Hematopoietic multipotent progenitor cell treated with erythropoietin and hydrocortisone succinate and interleukin-3 and kit ligand, for 6 days (in vitro differentiated cells): ENCODE data around the gene USP7.

Experiments
- DNase-seq: peaks from one replicate; pipeline ENCODE4 v3.0.0-alpha.2; 2015

Gene USP7

DNA sequence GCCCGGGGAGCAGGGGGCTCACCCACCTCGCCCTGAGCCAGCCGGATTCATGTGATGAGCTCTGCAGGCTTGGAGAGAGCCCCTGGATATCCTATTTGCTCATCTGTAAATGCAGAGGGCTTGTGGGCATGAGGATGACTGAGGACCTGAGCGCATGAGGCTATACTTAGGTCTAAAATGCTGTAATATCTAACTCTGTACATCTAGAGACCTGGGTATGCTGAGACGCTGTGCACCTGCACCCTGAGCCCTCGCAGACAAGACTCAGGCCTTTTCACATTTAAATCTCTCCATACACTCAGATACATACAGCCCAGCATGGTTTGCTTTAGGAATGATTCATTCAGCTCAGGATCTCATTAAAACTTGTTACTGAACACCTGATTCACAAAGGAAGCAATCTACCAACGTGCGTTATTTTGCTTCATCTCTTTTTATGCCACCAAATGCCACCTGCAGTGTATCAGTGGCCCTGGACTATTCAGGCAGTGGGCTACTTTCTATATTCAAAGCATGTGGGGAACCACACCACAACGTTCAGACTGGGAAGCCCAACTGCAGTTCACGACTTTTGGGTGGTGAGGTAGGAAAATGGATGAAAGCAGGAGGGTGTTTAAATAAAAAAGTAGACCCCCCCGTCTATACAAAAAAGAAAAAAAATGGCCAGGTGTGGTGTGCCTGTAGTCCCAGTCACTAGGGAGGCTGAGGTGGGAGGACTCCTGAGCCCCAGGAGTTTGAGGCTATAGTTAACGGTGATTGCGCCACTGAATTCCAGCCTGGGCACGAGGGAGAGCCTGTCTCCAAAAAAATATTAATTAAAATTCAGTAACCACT is 12.0 kb downstream of the USP7 start:
- DNase-seq: no peak

DNA sequence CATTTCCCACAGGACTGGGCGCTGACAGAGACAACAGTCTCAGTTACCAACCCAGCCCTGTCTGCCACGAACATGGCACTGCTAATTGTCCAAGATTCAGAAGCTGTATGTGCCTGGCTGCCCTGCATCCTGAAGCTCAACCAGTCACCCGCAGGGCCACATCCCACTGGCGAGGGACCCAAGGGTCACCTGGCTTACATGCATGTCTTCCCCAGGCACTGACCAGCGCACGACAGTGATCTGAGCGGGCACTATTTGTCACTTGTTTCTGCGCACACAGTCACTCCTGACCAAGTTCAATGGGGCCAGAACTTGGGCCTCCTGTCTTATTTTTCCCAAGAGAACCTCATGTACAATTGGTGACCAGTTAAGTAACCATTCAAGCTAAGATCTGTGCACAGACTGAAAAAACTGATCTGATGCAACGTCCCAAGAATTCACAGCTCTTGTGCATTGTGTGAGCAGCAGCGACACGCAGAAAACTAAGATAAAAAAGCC is 13.1 kb downstream of the USP7 start:
- no peak for DNase-seq

DNA sequence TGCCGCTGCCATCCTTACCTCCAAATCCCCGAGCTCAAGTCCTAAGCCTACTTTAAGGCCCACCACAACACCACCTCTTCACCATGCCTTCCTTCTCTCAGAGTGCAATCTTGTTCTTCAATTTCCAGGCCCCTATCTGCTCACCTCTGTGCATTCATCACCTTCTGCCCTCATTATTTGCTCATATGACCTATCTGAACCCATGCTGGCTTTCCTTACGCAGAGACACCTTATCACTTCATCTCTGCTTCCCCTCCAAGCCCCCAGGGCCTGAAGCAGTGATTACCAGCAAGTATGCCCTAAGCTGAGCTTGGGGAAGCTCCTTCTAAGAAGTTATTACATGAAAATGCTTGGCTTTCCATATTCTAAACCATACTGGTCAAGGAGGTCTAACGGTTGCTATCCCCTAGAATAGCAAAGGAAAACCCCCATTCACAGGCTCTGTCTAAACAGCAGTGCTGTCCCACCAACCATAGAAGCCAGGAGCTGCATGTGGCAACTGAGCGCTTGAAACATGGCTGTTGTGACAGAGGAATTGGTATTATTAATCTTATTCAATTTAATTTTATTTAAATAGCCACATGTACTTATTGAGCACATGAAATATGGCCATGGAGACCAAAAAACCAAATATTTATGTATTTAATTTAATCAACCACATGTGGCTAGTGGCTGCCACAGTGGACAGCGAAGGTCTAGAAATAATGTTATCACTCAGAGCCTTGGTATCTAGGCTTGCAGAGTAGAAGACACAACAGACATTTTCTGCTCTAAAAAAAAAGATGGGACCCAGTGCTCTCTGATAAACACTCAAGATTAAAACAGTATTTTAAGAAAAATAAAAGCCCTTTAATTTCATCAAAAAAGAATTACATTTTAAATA is 13.9 kb downstream of the USP7 start:
- DNase-seq: peak; percentile 35

DNA sequence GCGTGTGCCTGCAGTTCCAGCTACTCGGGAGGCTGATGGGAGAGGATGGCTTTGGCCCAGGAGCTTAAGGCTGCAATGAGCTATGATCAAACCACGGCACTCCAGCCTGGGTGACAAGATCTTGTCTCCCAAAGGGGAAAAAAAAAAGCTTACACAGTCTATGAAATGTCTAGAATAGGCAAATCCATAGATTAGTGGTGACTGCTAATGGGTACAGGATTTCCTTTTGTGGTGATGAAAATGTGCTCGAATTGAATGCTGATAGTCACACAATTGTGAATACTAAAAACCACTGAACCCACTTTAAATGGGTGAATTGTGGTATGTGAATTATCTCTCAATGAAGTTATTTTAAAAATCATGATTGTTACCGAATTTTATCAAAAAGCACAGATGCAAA is 14.9 kb downstream of the USP7 start:
- no peak for DNase-seq

DNA sequence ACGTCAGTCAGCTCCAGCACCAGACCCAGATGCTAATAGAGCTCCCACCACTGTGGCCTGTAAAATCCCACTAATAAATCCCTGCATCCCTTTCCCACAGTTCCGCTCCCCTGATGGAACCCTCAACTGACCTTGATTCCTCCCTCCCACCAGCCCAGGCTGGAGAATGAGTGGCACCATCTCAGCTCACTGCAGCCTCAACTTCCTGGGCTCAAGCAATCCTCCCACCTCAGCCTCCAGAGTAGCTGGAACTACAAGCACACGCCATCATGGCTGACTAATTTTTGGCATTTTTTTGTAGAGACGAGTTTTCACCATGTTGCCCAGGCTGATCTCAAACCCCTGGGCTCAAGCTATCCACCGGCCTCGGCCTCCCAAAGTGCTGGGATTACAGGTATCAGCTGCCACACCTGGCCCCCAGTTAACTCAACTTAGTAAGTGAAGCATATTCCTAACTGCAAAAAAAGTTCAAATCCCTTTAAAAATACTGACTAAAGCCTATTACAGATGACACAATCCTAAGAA is 15.6 kb downstream of the USP7 start:
- no peak for DNase-seq

DNA sequence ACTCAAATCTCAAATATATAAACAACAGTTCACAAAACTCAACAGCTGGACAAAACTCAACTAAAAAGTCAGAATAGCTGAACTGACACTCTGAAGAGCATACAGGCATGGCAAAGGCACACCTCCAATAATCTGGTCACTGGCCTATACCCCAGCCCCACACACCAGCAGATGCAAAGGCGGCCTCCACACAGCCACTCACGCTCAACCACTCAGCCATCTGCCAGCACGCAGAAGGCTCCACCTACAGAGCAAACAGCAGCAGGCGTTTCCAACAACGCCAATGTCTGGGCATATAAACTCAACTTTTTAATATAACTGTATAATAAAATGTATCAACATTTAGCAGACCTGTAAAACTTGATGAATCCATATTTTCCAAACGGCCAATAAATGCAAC is 17.2 kb downstream of the USP7 start:
- no peak for DNase-seq

DNA sequence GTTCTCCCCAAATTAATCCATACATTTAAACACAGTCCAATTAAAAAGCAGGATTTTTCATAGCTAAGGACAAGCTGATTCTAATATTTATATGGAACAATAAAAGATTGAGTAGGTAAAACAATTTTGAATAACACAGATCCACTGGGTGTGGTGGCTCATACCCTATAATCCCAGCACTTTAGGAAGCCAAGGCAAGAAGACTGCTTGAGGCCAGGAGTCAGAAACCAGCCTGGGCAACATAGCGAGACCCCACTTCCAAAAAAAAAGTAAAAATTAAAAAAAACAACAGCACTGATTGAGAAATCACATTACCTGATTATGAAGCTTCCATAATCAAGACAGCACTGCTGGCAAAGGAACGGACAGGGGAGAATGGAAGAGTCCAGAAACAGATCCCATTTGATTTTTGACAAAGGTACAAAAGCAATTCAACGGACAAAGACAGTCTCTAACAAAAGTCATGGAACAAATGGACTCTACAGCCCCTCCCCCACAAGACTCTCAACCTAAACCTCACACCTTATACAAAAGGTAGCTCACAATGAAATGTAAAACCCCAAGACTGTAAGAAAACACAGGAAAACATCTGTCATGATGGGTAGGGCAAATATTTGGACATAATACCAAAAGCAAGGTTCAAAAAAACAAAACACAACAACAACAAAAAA is 17.9 kb downstream of the USP7 start:
- no peak for DNase-seq

DNA sequence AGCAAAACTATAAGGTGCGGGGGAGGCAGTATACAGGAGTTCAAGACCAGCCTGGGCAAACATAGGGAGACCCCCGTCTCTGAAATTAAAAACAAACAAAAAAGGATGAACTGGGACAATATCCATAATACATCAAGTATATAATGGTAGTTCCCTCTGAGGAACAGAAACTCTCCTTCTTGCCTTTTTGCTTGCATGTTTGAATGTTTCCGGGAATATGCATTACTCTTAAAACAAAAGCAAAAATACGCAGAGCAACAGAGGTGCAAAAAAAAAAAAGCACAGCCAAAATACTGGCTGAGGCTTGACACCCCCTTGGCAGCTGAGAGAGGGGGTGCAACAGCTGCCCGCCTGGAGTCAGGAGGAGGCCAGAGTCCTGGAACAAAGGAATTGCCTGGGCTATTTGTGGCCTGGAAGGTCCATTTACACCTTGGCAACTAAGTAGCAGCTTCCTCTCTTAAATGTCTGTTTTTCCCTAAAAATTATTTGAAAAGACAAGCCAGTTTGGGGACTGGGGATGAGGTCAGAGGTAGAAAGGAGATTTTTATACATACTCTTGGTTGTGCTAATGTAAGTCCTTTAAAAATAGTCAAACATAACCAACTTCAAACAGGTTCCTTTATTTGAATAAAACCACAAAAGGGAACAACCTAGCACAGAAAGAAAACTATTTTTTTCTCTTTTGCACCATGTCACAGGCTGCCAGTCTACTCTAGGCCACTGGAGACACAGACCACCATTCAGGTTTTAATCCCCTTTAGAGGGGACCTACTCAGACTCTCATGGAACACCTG is 19.5 kb downstream of the USP7 start:
- peak; percentile 47 for DNase-seq

DNA sequence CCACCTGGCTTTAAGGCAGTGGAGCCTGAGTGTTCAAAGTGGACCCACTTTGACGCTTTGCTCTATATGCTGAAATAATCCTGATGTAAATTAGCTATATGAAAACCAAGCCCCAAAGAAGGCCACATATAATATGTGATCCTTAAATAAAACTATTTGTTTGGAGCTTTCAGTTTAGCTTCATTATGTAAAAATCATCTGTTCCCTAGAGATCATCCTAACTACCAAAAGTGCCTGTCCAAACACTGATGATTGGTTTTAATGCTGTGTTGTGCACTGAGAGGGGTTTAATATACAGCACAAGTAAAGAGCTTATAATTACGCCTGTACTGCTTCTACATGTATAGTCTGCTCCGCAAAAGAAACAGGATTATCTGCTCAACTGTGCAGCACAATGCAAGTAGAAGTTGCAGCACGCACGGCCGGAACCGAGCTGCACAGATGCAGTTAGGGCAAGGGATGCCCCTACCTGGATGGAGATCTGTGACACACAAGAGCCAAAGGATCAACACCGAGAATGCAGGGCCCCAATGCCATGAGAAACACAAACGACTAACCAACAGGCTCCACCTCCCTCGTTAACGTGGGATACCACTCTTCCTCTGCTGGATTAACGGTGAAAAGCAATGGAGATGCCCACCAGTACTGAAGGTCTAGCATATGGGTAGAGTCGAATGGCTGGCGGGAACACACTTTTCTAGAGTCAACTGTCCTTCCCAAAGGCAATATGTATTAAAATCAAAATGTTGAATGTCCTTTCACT is 20.5 kb downstream of the USP7 start:
- no peak for DNase-seq

DNA sequence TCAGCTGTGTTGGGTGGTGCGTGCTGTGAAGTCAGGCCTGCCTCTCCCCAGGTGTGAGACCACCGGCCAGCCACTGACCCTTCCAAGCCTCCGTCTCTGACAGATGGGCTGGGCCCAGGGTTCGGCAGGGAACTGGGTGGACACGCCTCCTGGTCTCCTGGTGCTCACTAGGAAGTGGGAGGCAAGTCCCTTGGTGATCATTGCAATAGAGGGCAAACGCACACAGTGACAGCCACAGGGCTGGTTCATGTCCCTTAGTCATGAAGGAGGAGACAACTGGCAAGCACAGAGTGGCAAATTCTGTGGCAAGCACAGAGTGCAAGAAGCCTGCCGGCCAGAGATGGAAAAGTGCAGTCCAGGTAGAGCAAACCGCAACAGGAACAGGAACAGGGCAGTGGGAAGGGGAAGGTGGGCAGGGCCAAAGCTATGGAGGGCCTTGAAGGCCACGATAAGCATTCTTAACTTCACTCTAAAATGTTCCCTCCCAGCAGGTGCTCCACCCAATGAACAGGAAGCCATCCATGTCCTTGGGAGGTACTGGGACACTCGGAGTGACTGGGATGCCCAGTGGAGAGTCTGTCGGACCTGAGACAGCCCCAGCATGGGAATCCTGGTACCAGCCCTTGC is 21.9 kb downstream of the USP7 start:
- DNase-seq: peak; percentile 42

DNA sequence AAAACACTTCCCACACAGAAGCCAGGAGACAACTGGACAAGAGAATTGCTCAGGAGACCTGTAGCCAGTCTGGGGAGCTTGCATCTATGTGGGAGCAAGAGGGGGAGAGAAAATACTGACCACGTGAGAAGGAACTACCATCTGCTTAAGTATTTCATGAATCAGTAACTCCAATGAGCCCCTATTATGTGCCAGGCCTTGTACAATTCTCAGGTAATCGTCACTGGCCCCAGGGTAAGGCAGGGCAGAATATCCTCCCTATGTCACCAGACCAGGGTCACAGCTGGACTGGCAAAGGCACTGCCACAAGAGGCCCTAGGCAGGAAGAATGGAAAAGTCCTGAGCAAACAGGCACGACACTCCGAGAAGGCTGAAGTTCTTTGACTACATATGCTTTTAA is 25.9 kb downstream of the USP7 start:
- no peak for DNase-seq

DNA sequence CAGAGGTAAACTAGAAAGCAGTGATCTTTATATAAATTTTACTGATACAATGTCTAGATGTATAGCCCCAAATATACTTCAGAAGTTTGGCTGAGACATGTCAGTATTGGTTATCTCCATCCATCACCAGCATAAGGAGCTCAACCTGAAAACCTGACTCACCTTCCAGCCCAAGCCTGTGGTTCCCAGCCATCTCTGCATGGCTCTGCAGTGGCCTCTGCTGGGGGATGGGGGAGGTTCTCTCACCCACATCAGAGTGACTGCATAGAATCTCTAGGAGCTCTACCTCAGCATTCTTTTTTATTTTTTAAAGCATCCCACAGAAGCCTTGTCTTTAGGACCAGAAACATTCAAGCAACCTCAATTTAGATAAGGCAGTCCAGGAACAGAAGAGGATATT is 27.3 kb downstream of the USP7 start:
- peak; percentile 64 for DNase-seq

DNA sequence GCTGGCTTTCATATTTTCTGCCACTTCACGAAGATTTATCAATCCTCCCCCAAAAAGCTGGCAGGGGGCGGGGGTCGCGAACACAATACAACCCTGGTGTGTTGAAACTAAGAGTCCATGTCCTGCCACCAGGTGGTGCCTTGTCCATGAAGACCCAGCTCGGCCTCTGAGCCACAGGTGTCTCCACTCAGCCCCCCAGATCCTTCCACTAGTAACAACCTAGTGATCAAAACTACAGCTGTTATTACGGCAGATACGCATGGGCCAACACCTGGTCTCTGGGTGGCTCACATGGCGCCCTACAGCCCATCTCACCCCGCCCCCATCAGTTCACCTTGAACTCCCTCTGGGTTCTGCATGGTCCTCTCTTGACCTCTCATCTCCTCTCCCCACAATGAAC is 27.7 kb downstream of the USP7 start:
- peak; percentile 46 for DNase-seq

DNA sequence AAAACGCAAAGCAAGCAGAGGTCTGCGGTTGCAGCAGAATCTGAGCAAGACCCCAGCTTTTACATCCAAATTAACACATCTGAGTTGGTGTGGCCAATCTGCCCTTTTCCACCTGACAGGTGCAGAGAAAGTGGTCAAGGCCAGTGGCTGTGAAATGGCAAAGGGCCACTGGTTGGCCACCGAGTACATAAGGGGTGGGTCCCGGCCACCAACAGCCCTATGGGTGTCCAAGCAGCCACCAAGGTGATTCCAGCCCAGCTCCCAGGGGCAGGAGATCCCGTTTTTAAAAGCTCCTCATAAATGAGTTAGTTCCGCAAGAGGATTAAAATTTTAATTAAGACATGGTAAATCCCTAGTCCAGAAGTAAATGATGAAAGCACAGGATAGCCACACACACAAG is 29.1 kb downstream of the USP7 start:
- DNase-seq: no peak

DNA sequence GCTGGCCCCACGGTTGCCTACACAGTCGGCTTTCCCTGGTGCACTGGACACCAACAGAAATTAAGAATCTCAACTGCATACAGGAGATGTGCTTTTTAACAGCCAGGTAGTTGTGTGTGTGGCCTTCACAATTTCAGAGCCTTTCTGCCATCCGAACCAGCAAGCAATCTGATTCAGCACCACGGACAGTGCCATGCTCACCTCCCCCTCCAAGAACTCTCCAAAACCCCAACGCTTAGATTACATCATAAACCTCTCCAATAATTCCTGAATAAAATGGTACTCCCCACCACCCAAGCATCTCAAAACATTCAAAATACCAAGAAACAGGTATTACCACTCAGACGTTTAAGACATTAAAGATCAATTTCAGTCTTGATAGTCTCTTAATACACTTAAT is 31.8 kb downstream of the USP7 start:
- DNase-seq: peak; percentile 84

DNA sequence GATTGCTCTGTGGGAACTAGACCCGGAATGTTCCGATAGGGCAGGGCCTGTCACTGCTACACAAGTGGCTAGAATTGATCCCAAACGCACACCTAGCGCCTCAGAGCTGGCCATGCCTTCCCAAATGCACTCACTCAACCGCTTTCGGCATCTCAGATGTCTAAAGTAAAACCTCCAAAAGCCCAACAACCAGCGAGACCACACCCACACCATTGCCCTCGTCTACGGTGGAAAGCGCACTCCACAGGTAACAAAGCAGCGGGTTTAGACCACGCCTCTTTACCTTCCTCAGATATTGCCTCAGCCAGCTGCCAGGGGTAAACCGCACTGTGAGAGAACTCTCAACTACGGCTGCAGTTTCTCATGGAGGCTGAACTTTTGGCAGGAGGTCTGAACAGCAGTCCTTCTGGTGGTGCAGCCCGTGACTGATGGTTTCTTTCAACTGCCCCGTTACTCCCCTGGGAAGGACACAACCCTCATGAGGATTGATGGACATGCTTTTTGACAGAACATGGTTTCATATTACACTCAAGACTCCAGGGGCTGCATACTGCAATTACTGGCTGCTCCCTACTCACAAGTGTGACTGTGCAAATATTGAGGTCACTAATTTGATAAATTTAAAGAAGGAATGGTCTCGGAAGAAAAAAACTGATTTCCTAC is 34.5 kb downstream of the USP7 start:
- no peak for DNase-seq

DNA sequence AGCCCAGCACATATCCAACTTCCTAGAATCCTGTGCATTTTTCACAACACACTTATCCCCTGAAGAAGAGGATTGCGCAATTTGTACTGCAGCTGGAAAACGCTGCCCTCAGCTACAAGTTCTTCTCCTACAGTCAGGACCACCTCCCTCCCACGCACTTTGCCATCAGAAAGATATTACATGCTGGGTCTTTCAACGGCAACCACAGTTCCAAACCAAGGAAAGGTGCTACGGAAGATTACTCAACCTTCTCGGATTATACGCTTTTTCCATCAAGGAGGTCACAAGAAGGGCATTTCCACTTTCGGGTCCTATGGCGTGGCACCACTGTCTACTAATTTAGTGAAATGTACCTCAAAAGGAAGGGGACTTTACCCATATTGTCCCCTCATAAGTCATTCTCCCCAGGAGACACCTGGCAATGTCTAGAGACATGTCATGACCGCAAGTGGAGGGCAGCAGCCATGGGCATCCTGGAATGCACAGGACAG is 35.2 kb downstream of the USP7 start:
- no peak for DNase-seq

DNA sequence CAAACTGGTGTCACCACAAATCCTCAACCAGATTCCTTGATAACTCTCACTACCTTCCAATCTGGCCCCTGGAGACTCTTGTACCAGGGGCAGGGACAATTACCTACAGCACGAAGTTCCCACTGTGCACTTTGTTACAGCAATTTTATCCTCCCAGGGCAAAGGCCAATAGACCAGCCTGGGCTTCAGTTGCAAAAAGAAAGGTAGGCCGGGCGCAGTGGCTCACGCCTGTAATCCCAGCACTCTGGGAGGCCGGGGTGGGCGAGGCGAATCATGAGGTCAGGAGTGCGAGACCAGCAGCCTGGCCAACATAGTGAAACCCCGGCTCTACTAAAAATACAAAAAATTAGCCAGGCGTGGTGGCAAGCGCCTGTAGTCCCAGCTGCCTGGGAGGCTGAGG is 36.9 kb downstream of the USP7 start:
- DNase-seq: no peak

DNA sequence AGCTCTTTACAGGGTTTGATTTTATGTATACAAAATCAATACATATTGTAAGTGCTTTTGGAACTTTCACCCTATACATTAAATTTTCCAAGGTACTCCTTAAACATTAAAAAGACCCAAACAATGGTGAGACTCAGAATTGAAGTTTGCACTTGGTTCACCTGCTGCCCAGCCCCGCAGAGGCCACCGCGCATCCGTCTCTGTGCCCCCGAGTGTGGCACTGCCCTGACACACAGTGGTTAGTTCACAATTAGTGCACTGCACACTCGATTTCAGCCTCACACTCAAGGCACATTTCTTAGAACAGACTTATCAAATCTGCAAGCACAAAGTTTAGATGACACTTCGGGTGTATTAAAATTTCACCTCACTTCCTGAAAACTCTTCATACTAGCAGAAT is 38.3 kb downstream of the USP7 start:
- no peak for DNase-seq

DNA sequence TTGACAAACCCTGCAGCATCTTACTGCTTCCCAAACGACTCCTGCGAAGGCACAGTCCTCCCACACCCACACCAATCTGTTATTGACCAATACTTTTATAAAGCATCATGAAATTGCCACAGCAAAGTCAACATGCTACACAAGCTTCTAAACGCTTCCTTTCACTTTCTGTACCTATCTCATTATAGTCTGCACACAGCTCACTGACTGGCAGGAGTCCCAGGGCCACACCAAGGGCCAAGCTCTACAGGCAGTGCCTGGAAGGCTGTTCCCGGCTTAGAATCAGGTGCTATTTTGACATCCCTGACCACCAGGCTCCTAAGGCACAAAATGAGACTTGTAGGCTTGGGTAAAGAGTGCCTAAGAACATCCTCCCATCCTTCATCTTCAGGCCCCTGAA is 39.5 kb downstream of the USP7 start:
- DNase-seq: no peak
